GM18508 (cell line): Measurements from ENCODE around the gene ZNF319.

ENCODE experiments used
- ATAC-seq: cut with Tn5 transposase; IDR thresholded peaks from one replicate; pipeline ENCODE4 v1.9.1; 2021; ENCODE audit warnings: moderate number of reproducible peaks; ENCODE audit not compliant: insufficient read depth, unreplicated experiment

The ZNF319 gene

GRCh38 chr16:58037365-58038057, 37.0 kb upstream of the ZNF319 start:
- no peak for ATAC-seq

- ATAC-seq = no peak
Measured at GRCh38 chr16:58036943-58037342, 36.5 kb upstream of the ZNF319 start.

- ATAC-seq = no peak
Measured at GRCh38 chr16:58035356-58036170, 35.1 kb upstream of the ZNF319 start.

- no peak for ATAC-seq
Measured at GRCh38 chr16:58034774-58035173, 34.3 kb upstream of the ZNF319 start.

GRCh38 chr16:58034128-58034685, 33.7 kb upstream of the ZNF319 start:
- ATAC-seq = no peak

- no peak for ATAC-seq
Measured at GRCh38 chr16:58032710-58033293, 32.3 kb upstream of the ZNF319 start.

- no peak for ATAC-seq
Measured at GRCh38 chr16:58031016-58031800, 30.7 kb upstream of the ZNF319 start.

GRCh38 chr16:58030136-58030840, 29.8 kb upstream of the ZNF319 start:
- ATAC-seq = no peak

- ATAC-seq = no peak
Measured at GRCh38 chr16:58029410-58029809, 28.9 kb upstream of the ZNF319 start.

GRCh38 chr16:58028541-58029070, 28.1 kb upstream of the ZNF319 start:
- no peak for ATAC-seq

- ATAC-seq = no peak
Measured at GRCh38 chr16:58027916-58028455, 27.5 kb upstream of the ZNF319 start.

- ATAC-seq = no peak
Measured at GRCh38 chr16:58027161-58027915, 26.9 kb upstream of the ZNF319 start.

GRCh38 chr16:58026705-58027160, 26.3 kb upstream of the ZNF319 start:
- ATAC-seq = no peak

- ATAC-seq = no peak
Measured at GRCh38 chr16:58026139-58026704, 25.8 kb upstream of the ZNF319 start.

- no peak for ATAC-seq
Measured at GRCh38 chr16:58025351-58026138, 25.1 kb upstream of the ZNF319 start, which contains the start of gene MMP15. Gene MMP15 (plus strand): TSS chr16:58025754. CDS start chr16:58026351, 597 bp downstream.

GRCh38 chr16:58024486-58025350, 24.2 kb upstream of the ZNF319 start:
- no peak for ATAC-seq
